Astrocyte (in vitro differentiated cells and primary cell): ENCODE results near the gene LMAN1L.

Source experiments
- CTCF ChIP-seq: IDR thresholded peaks from 2 replicates; pipeline ENCODE4 v1.5.1; 2011; ENCODE audit warnings: low read depth, mild to moderate bottlenecking, inconsistent platforms, low read length, moderate library complexity; ENCODE audit not compliant: insufficient read depth
- EZH2 ChIP-seq: IDR thresholded peaks from 2 replicates; pipeline ENCODE4 v1.6.1; 2012; ENCODE audit warnings: mild to moderate bottlenecking, low read length, inconsistent platforms; ENCODE audit not compliant: insufficient read depth

- no peak for TF ChIP-seq CTCF
- TF ChIP-seq EZH2, result no peak
Observed at GRCh38 chr15:74782259-74783071, 30.2 kb upstream of the LMAN1L start.
